Thyroid gland (tissue), 4 donors: ENCODE data around the gene TPCN2.

Source experiments
- CTCF ChIP-seq, 6 experiments: fragments of 200-600 bp in 3 of 6; fragments of 450-650 bp in 3 of 6; sonication (generic) in 3 of 6; IDR thresholded peaks; one replicate each; pipeline ENCODE4 v1.5.1; 2016 to 2019; ENCODE audit warnings: antibody characterized with exemption in 6 of 6, mild to moderate bottlenecking in 2 of 6, inconsistent platforms in 1 of 6, moderate library complexity in 1 of 6
- POLR2A ChIP-seq, 2 donors: fragments of 450-650 bp; IDR thresholded peaks; one replicate each; pipeline ENCODE4 v1.6.1; 2017; ENCODE audit warnings: antibody characterized with exemption in 2 of 2, mild to moderate bottlenecking in 2 of 2, moderate library complexity in 1 of 2

GRCh38 chr11:69078930-69079605 lies 30.3 kb downstream of the TPCN2 start:
- TF ChIP-seq CTCF (IDR thresholded peaks at IDR 0.05) (no peak), POLR2A (IDR thresholded peaks at IDR 0.05) (no peak)
